HG03175 (cell line): ENCODE data around the gene KAT5.
"Not testable (repeated sequence)": the region's sequence is repeated elsewhere in the genome, so short reads cannot be mapped to it uniquely, and the experiment has no call there.

ENCODE experiments used
- ATAC-seq: cut with Tn5 transposase; IDR thresholded peaks from one replicate; pipeline ENCODE4 v1.9.1; 2021; ENCODE audit warnings: mild to moderate bottlenecking, moderate library complexity; ENCODE audit not compliant: unreplicated experiment

KAT5 gene

GRCh38 chr11:65708451-65708850, 3.6 kb upstream of the KAT5 start:
- ATAC-seq: no peak

GRCh38 chr11:65709661-65710060, 2.4 kb upstream of the KAT5 start:
- ATAC-seq: no peak

GRCh38 chr11:65710421-65710820, 1.6 kb upstream of the KAT5 start:
- no peak for ATAC-seq

- no peak for ATAC-seq
These were observed 603 bp downstream of the KAT5 start for GRCh38 chr11:65712633-65713076.

- ATAC-seq: no peak
These were observed 1.3 kb downstream of the KAT5 start for GRCh38 chr11:65713212-65713969.

- ATAC-seq: no peak
These were observed 2.4 kb downstream of the KAT5 start for GRCh38 chr11:65714433-65714832.

- ATAC-seq: no peak
These were observed 4.2 kb downstream of the KAT5 start for GRCh38 chr11:65716302-65716701.

- no peak for ATAC-seq
These were observed 4.8 kb downstream of the KAT5 start for GRCh38 chr11:65716774-65717405.

GRCh38 chr11:65717906-65718305, 5.9 kb downstream of the KAT5 start:
- ATAC-seq: no peak

GRCh38 chr11:65718531-65718930, 6.5 kb downstream of the KAT5 start:
- no peak for ATAC-seq

GRCh38 chr11:65718964-65719492, 7.0 kb downstream of the KAT5 start:
- ATAC-seq: no peak

GRCh38 chr11:65719871-65720210, 7.8 kb downstream of the KAT5 start:
- peak; percentile 16 for ATAC-seq

- ATAC-seq: peak; percentile 85
These were observed 8.3 kb downstream of the KAT5 start, which contains the start of gene RNASEH2C for GRCh38 chr11:65720211-65720934. Gene RNASEH2C (minus strand): TSS chr11:65720798. CDS start chr11:65720758, 40 bp downstream.

- ATAC-seq: no peak
These were observed 10.2 kb downstream of the KAT5 start for GRCh38 chr11:65722261-65722660.

GRCh38 chr11:65726660-65727059, 14.6 kb downstream of the KAT5 start:
- ATAC-seq: no peak

- no peak for ATAC-seq
These were observed 15.8 kb downstream of the KAT5 start for GRCh38 chr11:65727865-65728264.

- no peak for ATAC-seq
These were observed 18.4 kb downstream of the KAT5 start for GRCh38 chr11:65730461-65730860.

GRCh38 chr11:65735111-65735510, 23.1 kb downstream of the KAT5 start:
- not testable (repeated sequence) for ATAC-seq

- ATAC-seq: no peak
These were observed 24.8 kb downstream of the KAT5 start for GRCh38 chr11:65736810-65737209.

GRCh38 chr11:65739022-65739421, 27.0 kb downstream of the KAT5 start:
- no peak for ATAC-seq

GRCh38 chr11:65741185-65741584, 29.1 kb downstream of the KAT5 start:
- ATAC-seq: no peak

GRCh38 chr11:65742353-65742752, 30.3 kb downstream of the KAT5 start:
- ATAC-seq: no peak
